Aorta (tissue), 5 donors: ENCODE results near the gene MAML2. TPM values are rescaled to one million over a fixed set of nuclear protein-coding genes. Genes with fewer than 3 reads are reported as not detected.

Experiments used
- ATAC-seq: fragments of 200-7000 bp; cut with Tn5 transposase; one replicate; pipeline ENCODE4 v1.9.1; 2022; ENCODE audit warnings: moderate library complexity; ENCODE audit not compliant: low FRiP score
- DNase-seq, 2 donors: peaks; one replicate each; pipeline ENCODE4 v3.0.0-alpha.2; 2020
- H3K27ac ChIP-seq, 2 donors: one replicate each; pipeline ENCODE4 v1.5.1; 2013; ENCODE audit warnings: low read length in 2 of 2, mild to moderate bottlenecking in 2 of 2, moderate library complexity in 2 of 2, control low read depth in 1 of 2, inconsistent platforms in 1 of 2, low read depth in 1 of 2
- H3K27me3 ChIP-seq, 2 donors: one replicate each; pipeline ENCODE4 v1.6.1; 2013; ENCODE audit warnings: control low read depth in 1 of 2, low read length in 1 of 2, mild to moderate bottlenecking in 1 of 2, moderate library complexity in 1 of 2; ENCODE audit not compliant: insufficient read depth in 2 of 2, control insufficient read depth in 1 of 2
- H3K36me3 ChIP-seq, 2 donors: one replicate each; pipeline ENCODE4 v1.6.1; 2013; ENCODE audit warnings: control low read depth in 1 of 2, low read length in 1 of 2, mild to moderate bottlenecking in 1 of 2; ENCODE audit not compliant: insufficient read depth in 2 of 2, control insufficient read depth in 1 of 2
- H3K4me1 ChIP-seq, 2 donors: one replicate each; pipeline ENCODE4 v1.6.1; 2013; ENCODE audit warnings: low read length in 2 of 2, control low read depth in 1 of 2, mild to moderate bottlenecking in 1 of 2, moderate library complexity in 1 of 2; ENCODE audit not compliant: insufficient read depth in 2 of 2, control insufficient read depth in 1 of 2
- H3K4me3 ChIP-seq, 2 donors: one replicate each; pipeline ENCODE4 v1.5.1; 2013; ENCODE audit warnings: low read length in 2 of 2, control low read depth in 1 of 2, mild to moderate bottlenecking in 1 of 2
- H3K9me3 ChIP-seq: one replicate; pipeline ENCODE4 v1.6.1; 2013; ENCODE audit warnings: mild to moderate bottlenecking, low read length; ENCODE audit not compliant: control insufficient read depth
- WGBS, 2 donors: extraction: QIAGEN DNeasy Blood & Tissue Kit; methylation state at CpG; one replicate each; pipeline ENCODE4 v1.1.7; 2013; 5-methylcytosine and 5-hydroxymethylcytosine counted together
- intact Hi-C, 2 donors: fragments of 100-400 bp; cut with DNase I; formaldehyde crosslinking; loops; one replicate each; pipeline versions ENCODE4 v1.14.2 to v1.15.0; 2022
- polyA plus RNA-seq, 2 donors: library from polyadenylated mRNA; stranded (reverse); fragments of 200-250 nt; gene quantifications; one replicate each; pipeline ENCODE4 v1.2.3, GENCODE V29; 2013
- total RNA-seq, 2 donors: library from RNA; stranded (reverse); fragmentation: NEBNext Ultra II Directional; extraction: Animal tissue kit (Norgen Biotek cat#: 25700); gene quantifications; one replicate each; pipeline ENCODE4 v1.2.1, GENCODE V29; 2021
- donor health status: healthy with polysubstance abuse.
- donor health status: Bipolar disorder and iron deficiency.
- donor health status: DM: no; HTN: no; CAD: no.
- donor health status: DM: no; HTN: no; CAD: no.
- donor health status: DM: yes; HTN: yes; CAD: no.

Gene MAML2
- total and polyA plus RNA-seq, 4 donors, result 6.0 to 27.5 (median 14.0) TPM

GRCh38 chr11:96376796-96377195 lies 33.8 kb upstream of the MAML2 start:
- 85 to 88% methylated on average over 1 of the region's 1 CpG for WGBS, 2 donors
- intact Hi-C loops, result no loop called here

DNA sequence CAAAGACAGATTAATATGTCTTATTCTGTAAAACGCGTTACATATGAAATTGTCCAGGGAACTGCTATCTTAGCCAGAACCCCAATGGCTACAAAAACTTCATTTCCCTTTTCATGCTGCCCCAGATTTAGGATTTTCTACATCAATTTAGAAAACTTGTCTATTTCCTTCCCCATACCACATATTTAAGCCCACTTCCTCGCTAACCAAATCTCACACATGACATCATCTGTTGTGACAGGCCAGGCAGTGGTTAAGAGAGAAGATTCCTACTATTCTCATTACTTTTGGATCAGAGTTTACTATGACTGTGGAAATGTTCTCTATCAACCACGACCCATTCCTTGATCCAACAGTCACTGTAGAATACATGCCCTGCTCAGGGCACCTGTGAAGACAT lies 30.8 kb upstream of the MAML2 start:
- H3K4me1 ChIP-seq, result no peaks in the 10 kb centered on the region
- H3K9me3 ChIP-seq, result no peaks in the 10 kb centered on the region
- H3K36me3 ChIP-seq, result no peaks in the 10 kb centered on the region
- intact Hi-C loops, result no loop called here
- no peaks in the 10 kb centered on the region for H3K27me3 ChIP-seq
- no peak overlapping the region for H3K4me3 ChIP-seq
- WGBS, 2 donors, result 95 to 96% methylated on average over 4 of the region's 4 CpGs
- no peak for DNase-seq
- no peak for ATAC-seq
- no peak overlapping the region for H3K27ac ChIP-seq

More at GRCh38 chr11:96376796-96377195, 33.8 kb upstream of the MAML2 start:
- H3K36me3 ChIP-seq, result no peaks in the 10 kb centered on the region
- H3K9me3 ChIP-seq, result no peaks in the 10 kb centered on the region
- DNase-seq (no peak), ATAC-seq (no peak)
- H3K27me3 ChIP-seq, result no peaks in the 10 kb centered on the region
- no peak overlapping the region for H3K27ac ChIP-seq
- H3K4me1 ChIP-seq, result no peaks in the 10 kb centered on the region
- H3K4me3 ChIP-seq, result no peak overlapping the region

GRCh38 chr11:96367342-96367741 lies 24.3 kb upstream of the MAML2 start:
- no peaks in the 10 kb centered on the region for H3K9me3 ChIP-seq
- H3K4me1 ChIP-seq, result no peaks in the 10 kb centered on the region
- H3K36me3 ChIP-seq, result no peaks in the 10 kb centered on the region
- DNase-seq (no peak), ATAC-seq (no peak)
- no peak overlapping the region for H3K4me3 ChIP-seq
- intact Hi-C loops, result no loop called here
- H3K27me3 ChIP-seq, result no peaks in the 10 kb centered on the region
- no peak overlapping the region for H3K27ac ChIP-seq
- WGBS, 2 donors, result 95 to 96% methylated on average over 2 of the region's 2 CpGs

GRCh38 chr11:96366024-96366423 lies 23.0 kb upstream of the MAML2 start:
- Histone ChIP-seq H3K4me3 (no peak overlapping the region), H3K4me1 (no peaks in the 10 kb centered on the region), H3K27ac (no peak overlapping the region), H3K27me3 (no peaks in the 10 kb centered on the region), H3K36me3 (no peaks in the 10 kb centered on the region), H3K9me3 (no peaks in the 10 kb centered on the region)
- ATAC-seq (no peak), DNase-seq (no peak)
- WGBS, 2 donors, result 93 to 94% methylated on average over 1 of the region's 1 CpG
- intact Hi-C loops, result no loop called here

DNA sequence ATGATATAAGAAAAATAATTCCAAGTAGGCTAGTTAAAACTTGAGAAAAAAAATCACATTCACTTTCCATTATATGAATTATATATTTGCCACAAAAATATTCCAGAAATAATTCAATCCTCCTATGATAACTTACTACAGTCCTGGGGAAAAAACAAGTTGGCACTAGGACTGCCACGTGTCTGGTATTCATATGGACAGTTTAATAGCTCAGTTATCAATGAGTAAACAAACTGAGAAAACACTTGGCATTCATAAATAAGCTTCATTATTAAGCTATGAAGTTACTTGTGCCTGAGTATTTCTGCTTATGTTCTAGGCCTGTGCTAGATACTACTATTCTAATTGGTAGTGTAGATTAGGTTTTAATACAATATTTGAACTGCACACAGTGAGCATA lies 22.5 kb upstream of the MAML2 start:
- Histone ChIP-seq H3K36me3 (no peaks in the 10 kb centered on the region), H3K27ac (no peak overlapping the region), H3K27me3 (no peaks in the 10 kb centered on the region), H3K4me3 (no peak overlapping the region), H3K9me3 (no peaks in the 10 kb centered on the region), H3K4me1 (no peaks in the 10 kb centered on the region)
- WGBS, 2 donors, result 50 to 58% methylated on average over 1 of the region's 1 CpG
- DNase-seq (no peak), ATAC-seq (no peak)
- intact Hi-C loops, result no loop called here

GRCh38 chr11:96361778-96362177 lies 18.8 kb upstream of the MAML2 start:
- 77% methylated on average over 2 of the region's 2 CpGs for WGBS, 2 donors
- Histone ChIP-seq H3K36me3 (peaks cover 0 to 5% of the 10 kb centered on the region in 2 donors), H3K27ac (no peak overlapping the region), H3K4me3 (no peak overlapping the region), H3K9me3 (no peaks in the 10 kb centered on the region), H3K27me3 (no peaks in the 10 kb centered on the region), H3K4me1 (no peaks in the 10 kb centered on the region)
- DNase-seq, result no peak
- ATAC-seq, result no peak
- intact Hi-C loops, result no loop called here

GRCh38 chr11:96358321-96358720 lies 15.3 kb upstream of the MAML2 start:
- WGBS, 2 donors, result 90 to 91% methylated on average over 3 of the region's 3 CpGs
- Histone ChIP-seq H3K4me1 (no peaks in the 10 kb centered on the region), H3K4me3 (no peak overlapping the region), H3K9me3 (no peaks in the 10 kb centered on the region), H3K27me3 (no peaks in the 10 kb centered on the region), H3K27ac (no peak overlapping the region), H3K36me3 (peaks cover 0 to 5% of the 10 kb centered on the region in 2 donors)
- no peak for DNase-seq
- ATAC-seq, result no peak
- intact Hi-C loops, result no loop called here

DNA sequence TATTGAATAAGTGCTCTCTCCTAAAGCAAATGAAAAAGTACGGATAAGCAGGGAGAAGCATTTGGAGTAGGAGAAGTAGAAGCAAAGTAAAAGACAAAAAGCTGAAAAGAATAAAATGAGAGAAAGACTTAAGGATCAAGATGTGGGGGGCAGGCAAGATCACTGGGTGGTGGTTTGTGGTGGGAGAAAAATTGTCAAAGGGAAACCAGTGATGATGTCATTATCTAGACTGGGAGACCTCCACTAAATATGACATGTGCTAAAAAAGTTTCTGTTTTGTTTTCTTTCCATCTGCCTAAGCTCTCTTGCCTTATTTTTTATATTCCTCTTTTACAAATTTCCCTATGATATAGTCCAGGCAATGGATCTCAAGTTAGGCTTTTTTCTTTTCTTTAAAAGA lies 14.8 kb upstream of the MAML2 start:
- H3K36me3 ChIP-seq, result peaks cover 0 to 5% of the 10 kb centered on the region in 2 donors
- intact Hi-C loops, result no loop called here
- H3K27me3 ChIP-seq, result no peaks in the 10 kb centered on the region
- 88 to 97% methylated on average over 1 of the region's 1 CpG for WGBS, 2 donors
- H3K4me1 ChIP-seq, result no peaks in the 10 kb centered on the region
- ATAC-seq (no peak), DNase-seq (no peak)
- no peak overlapping the region for H3K4me3 ChIP-seq
- no peaks in the 10 kb centered on the region for H3K9me3 ChIP-seq
- H3K27ac ChIP-seq, result no peak overlapping the region

DNA sequence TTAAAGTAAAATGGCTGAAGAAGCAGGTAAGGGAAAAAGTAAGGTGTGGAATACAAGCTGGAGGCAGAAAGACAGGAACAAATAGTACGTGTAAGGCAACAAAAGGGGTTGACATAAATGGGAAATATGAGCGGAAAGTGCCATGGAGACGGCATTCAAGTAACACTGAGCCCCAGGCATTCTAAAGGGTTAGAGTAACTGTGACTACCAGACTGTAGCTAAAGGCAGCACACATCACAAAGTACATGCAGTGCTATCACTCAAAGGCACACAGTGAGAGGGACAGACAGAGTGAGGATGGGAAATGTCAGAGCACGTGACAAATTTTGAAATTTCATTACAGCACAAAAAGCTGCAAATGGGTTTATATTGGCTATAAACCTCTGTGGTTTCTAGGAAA lies 13.9 kb upstream of the MAML2 start:
- DNase-seq (no peak), ATAC-seq (no peak)
- Histone ChIP-seq H3K4me3 (no peak overlapping the region), H3K36me3 (peaks cover 0 to 5% of the 10 kb centered on the region in 2 donors), H3K9me3 (no peaks in the 10 kb centered on the region), H3K4me1 (no peaks in the 10 kb centered on the region), H3K27ac (no peak overlapping the region), H3K27me3 (no peaks in the 10 kb centered on the region)
- WGBS, 2 donors, result 86 to 92% methylated on average over 4 of the region's 4 CpGs
- intact Hi-C loops, result no loop called here
